Lower leg skin (tissue), 4 donors: ENCODE measurements around the gene TNS3. TPM values are rescaled to one million over a fixed set of nuclear protein-coding genes. Genes with fewer than 3 reads are reported as not detected.

Experiments used
- DNase-seq, 2 donors: peaks; one replicate each; pipeline ENCODE4 v3.0.0-alpha.2; 2019; ENCODE audit warnings: low spot score in 2 of 2
- H3K4me3 ChIP-seq: fragments of 200-600 bp; sonication (generic); 2 replicates; pipeline ENCODE4 v1.5.1; 2017; ENCODE audit warnings: mild to moderate bottlenecking, low read depth; ENCODE audit not compliant: poor library complexity, severe bottlenecking
- POLR2A ChIP-seq, 2 donors: fragments of 450-650 bp; IDR thresholded peaks; one replicate each; pipeline ENCODE4 v1.6.1; 2016 to 2017; ENCODE audit warnings: antibody characterized with exemption in 2 of 2, mild to moderate bottlenecking in 1 of 2, moderate library complexity in 1 of 2
- WGBS, 2 donors: methylation state at CpG; one replicate each; pipeline ENCODE4 v1.1.5; 2018; 5-methylcytosine and 5-hydroxymethylcytosine counted together
- intact Hi-C: fragments of 100-400 bp; cut with DNase I; formaldehyde crosslinking; loops from one replicate; pipeline ENCODE4 v1.15.0; 2023; ENCODE audit warnings: low total_unique reads
- total RNA-seq, 4 donors: library from RNA; depleted of rRNA; stranded (reverse); fragments of >200 nt; gene quantifications; one replicate each; pipeline ENCODE4 v1.1.0, GENCODE V29; 2016
- TF ChIP-seq, protein P1 (sequence below), 3 donors: fragments of 450-650 bp; IDR thresholded peaks; one replicate each; pipeline ENCODE4 v1.5.1; 2016; ENCODE audit warnings: antibody characterized with exemption in 3 of 3, mild to moderate bottlenecking in 3 of 3, moderate library complexity in 2 of 3

Gene TNS3
- total RNA-seq, 4 donors from 2014 or later, result 19.5 to 33.9 (median 25.5) TPM

- 89% methylated on average over 7 of the region's 7 CpGs for WGBS, 2 donors
- TF ChIP-seq, protein P1, sequence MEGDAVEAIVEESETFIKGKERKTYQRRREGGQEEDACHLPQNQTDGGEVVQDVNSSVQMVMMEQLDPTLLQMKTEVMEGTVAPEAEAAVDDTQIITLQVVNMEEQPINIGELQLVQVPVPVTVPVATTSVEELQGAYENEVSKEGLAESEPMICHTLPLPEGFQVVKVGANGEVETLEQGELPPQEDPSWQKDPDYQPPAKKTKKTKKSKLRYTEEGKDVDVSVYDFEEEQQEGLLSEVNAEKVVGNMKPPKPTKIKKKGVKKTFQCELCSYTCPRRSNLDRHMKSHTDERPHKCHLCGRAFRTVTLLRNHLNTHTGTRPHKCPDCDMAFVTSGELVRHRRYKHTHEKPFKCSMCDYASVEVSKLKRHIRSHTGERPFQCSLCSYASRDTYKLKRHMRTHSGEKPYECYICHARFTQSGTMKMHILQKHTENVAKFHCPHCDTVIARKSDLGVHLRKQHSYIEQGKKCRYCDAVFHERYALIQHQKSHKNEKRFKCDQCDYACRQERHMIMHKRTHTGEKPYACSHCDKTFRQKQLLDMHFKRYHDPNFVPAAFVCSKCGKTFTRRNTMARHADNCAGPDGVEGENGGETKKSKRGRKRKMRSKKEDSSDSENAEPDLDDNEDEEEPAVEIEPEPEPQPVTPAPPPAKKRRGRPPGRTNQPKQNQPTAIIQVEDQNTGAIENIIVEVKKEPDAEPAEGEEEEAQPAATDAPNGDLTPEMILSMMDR (IDR thresholded peaks at IDR 0.05), result no peak
- no peak for TF ChIP-seq POLR2A (IDR thresholded peaks at IDR 0.05)
These were observed 188.5 kb downstream of the TNS3 start for GRCh38 chr7:47393406-47393805.

DNA sequence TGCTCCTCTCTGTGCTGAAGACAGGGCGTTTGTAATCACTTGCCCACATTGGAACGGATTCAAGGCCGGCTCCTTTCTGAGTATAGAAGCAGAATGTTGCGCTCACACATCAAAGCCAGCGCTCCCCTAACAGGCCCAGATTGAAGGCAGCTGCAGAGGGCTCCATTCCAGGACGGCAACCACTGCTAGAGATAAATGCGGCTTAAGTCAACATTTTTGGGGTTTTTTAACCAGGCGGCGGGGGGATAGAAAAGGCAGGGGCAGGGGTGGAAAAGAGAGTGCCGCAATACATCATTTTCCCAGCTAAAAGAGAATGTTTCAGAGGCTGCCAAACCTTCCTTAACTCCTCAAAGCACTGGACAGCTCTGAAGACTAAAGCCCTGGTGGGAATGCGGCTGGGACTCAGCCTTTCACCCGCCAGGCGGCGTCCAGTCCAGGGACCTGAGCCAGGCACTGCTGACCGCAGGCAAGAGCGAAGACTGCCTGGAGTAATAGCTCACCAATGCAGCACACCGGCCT, 189.6 kb downstream of the TNS3 start:
- H3K4me3 ChIP-seq, result no peak overlapping the region
- intact Hi-C loops, result no loop called here
- 62 to 74% methylated on average over 17 of the region's 17 CpGs for WGBS, 2 donors
- TF ChIP-seq POLR2A (IDR thresholded peaks at IDR 0.05), result no peak
- TF ChIP-seq, protein P1 (IDR thresholded peaks at IDR 0.05), result peak in 1 of 3 donors; percentile 29
- peak in 1 of 2 donors; percentile 88 for DNase-seq

More at GRCh38 chr7:47393406-47393805, 188.5 kb downstream of the TNS3 start:
- DNase-seq, result peak in 1 of 2 donors; percentile 78
- H3K4me3 ChIP-seq, result no peak overlapping the region
- intact Hi-C loops, result no loop called here

DNA sequence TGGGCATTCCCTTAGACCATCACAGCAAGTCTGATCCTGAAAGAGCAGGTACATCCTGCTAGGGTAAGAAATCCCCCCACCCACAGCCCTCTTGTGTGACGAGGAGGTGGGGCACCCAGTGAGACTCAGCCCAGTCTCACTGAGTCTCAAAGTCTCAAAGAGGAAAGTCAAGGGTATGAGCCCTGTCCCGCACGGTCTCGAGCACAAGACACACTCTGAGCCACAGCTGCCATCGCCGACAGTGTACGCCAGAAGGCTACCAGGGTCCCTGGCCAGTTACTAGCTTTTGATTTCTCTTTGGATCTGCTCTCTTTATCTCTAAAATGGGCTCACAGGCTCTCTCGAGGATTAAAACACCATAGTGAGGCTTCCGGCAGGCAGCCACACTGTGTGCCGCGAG, 190.2 kb downstream of the TNS3 start:
- H3K4me3 ChIP-seq, result no peak overlapping the region
- TF ChIP-seq, protein P1 (IDR thresholded peaks at IDR 0.05), result no peak
- TF ChIP-seq POLR2A (IDR thresholded peaks at IDR 0.05), result no peak

DNA sequence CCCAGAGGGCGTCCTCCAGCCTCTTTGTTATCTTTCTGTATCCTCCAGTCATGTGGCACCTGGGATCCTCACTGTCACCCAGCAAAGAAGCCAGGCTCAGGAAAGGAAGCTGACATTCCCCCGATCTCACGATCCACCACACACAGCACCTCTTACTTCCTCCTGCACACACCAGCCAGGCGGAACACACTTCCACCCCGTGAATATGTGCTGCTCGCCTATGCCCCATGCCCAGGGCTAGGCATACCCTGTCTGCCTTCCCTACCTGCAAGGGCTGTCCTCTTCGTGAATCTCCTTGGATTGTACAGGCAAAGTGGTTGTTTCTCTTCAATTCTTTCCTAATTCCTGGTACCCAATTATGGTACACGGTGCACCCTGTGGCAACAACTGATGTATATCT, 191.0 kb downstream of the TNS3 start:
- peak in 1 of 2 donors; percentile 48 for DNase-seq
- WGBS, 2 donors, result 86 to 87% methylated on average over 8 of the region's 8 CpGs
- TF ChIP-seq, protein P1 (IDR thresholded peaks at IDR 0.05), result no peak
- TF ChIP-seq POLR2A (IDR thresholded peaks at IDR 0.05), result no peak
- intact Hi-C loops, result no loop called here
- no peak overlapping the region for H3K4me3 ChIP-seq

More for the DNA sequence above, 190.2 kb downstream of the TNS3 start:
- WGBS, 2 donors, result 84 to 95% methylated on average over 11 of the region's 11 CpGs
- intact Hi-C loops, result no loop called here
- peak in 1 of 2 donors; percentile 70 for DNase-seq

DNA sequence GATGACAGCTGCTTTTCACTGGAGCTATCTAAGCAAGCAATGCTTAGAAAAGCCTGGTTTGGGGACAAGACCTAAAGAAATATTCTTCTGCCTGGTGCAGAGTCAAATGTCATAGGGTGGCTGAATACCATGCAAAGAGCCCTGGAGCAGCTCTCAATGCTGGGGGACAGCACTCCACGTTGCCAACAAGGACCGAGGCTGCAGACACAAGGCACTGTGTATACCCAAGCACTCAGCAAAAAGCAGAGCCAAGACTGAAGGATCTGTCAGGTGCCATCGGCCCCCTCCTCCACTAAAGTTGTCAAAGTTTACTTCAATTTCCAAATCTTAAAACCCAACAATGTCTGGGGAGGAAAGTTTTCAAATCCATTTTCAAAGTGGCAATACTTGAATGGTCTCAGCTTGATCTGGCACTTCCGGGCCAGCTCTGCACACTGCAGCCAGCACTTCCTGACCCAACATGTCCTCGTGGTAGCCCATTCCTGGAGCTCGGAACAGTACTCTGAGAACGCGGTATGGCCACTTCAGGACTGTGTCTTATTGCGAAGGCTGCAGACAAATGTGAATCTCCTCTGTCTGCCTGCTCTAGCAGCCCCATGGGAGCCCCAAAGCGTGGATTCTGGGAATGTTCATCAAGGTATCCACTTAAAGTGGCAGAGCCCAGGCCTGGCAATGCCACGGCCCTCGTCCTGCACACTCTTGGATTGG, 191.8 kb downstream of the TNS3 start:
- DNase-seq, result peak in 1 of 2 donors; percentile 39
- WGBS, 2 donors, result 74 to 86% methylated on average over 11 to 12 of the region's 12 CpGs
- H3K4me3 ChIP-seq, result no peak overlapping the region
- TF ChIP-seq, protein P1 (IDR thresholded peaks at IDR 0.05), result no peak
- no peak for TF ChIP-seq POLR2A (IDR thresholded peaks at IDR 0.05)
- intact Hi-C loops, result no loop called here
